HG03039 (cell line): ENCODE measurements around the gene KLHL35.
"Not testable (repeated sequence)": the region's sequence is repeated elsewhere in the genome, so short reads cannot be mapped to it uniquely, and the experiment has no call there.

ENCODE experiments used
- ATAC-seq: cut with Tn5 transposase; IDR thresholded peaks from one replicate; pipeline ENCODE4 v1.9.1; 2021; ENCODE audit warnings: mild to moderate bottlenecking, moderate library complexity; ENCODE audit not compliant: unreplicated experiment

KLHL35 gene

DNA sequence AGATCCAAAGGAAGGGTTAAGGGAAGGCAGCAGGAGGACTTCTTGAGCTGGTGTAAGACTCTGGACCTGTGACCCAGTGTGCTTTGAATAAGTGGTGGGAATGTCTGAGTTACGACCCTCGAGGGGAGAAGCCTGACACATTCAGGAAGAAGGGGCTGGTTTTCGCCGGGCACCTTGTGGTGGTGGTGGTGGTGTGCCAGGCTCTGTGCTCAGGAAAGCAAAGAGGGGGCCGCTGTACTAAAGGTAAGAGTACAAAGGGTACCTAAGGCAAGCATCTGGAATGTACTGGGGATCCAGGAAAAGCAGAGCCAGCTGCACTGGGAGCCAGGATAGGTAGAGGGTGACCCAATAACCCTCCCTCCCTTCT, 6.3 kb downstream of the KLHL35 start:
- no peak for ATAC-seq

DNA sequence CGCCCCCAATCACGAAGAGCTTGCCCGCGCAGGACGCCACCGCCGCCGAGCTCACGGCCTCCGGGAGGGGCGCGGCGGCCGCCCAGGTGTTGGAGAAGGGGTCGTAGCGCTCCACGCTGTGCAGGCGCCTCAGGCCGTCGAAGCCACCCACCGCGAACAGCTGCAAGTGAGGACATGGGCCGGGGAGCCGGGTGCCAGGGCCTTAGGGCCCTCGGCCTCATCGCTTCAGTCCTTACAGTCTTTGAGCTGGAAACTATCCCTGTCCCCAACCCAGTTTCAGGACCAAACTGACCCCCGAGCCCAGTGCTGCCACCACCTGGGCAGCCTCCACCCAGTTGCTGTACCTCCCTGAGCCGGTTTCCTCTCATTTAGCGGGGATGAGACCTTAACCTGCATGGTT, 7.6 kb downstream of the KLHL35 start:
- ATAC-seq, result no peak

GRCh38 chr11:75424396-75424795, 8.6 kb downstream of the KLHL35 start:
- ATAC-seq, result no peak

- no peak for ATAC-seq
These were observed 9.3 kb downstream of the KLHL35 start for GRCh38 chr11:75423721-75424120.

GRCh38 chr11:75422248-75423231, 10.5 kb downstream of the KLHL35 start:
- ATAC-seq, result no peak

GRCh38 chr11:75421902-75422247, 11.1 kb downstream of the KLHL35 start:
- no peak for ATAC-seq

GRCh38 chr11:75421035-75421602, 11.9 kb downstream of the KLHL35 start:
- no peak for ATAC-seq

- ATAC-seq, result no peak
These were observed 12.6 kb downstream of the KLHL35 start for GRCh38 chr11:75420224-75421034.

- no peak for ATAC-seq
These were observed 19.1 kb downstream of the KLHL35 start for GRCh38 chr11:75413864-75414263.

- not testable (repeated sequence) for ATAC-seq
These were observed 19.9 kb downstream of the KLHL35 start for GRCh38 chr11:75413146-75413545.

GRCh38 chr11:75409971-75410370, 23.0 kb downstream of the KLHL35 start:
- ATAC-seq, result not testable (repeated sequence)

- ATAC-seq, result no peak
These were observed 24.1 kb downstream of the KLHL35 start for GRCh38 chr11:75408957-75409219.

DNA sequence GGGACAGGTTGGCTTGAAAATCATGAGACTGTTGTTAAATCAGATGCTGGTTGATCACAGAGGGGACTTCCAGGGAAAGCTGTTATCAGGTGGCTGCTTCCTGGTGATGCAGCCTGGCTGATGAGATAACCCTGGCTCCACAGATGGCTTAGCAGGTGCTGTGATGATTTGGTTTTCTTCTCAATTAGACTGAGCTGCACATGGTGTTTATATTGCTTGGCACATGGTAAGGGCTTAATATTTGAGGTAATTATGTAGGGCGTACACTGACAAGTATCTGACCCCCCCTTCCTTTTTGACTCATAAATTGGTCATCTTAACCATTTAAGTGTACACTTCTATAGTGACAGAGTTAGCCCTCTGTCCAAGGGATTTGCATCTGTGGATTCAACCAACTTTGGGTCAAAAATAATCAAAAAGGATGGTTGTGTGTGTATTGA, 26.6 kb downstream of the KLHL35 start:
- ATAC-seq, result no peak

DNA sequence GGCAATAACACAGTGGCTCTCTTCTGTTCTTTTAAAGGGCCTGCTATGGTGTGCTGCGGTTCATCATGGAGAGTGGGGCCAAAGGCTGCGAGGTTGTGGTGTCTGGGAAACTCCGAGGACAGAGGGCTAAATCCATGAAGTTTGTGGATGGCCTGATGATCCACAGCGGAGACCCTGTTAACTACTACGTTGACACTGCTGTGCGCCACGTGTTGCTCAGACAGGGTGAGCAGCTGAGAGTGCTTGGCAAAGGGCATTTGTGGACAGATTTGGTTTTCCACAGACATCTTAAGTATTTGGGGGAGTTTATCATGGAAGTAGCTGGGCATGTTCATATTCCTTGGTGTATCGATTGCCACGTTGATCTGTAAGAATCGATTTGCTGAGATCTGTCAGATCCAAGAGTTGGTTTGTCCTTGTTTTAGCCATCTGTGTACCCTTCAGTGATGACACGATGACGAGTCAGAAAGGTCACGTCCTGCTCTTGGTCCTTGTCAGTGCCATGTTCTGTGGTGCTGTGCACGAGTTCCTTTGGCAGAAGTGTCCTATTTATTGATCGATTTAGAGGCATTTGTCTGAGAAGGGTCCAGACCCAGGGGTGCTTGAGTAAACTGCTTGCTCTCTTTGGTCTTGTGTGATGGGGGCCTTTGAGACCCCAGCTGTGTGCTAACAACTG, 28.9 kb downstream of the KLHL35 start:
- ATAC-seq, result no peak

GRCh38 chr11:75403037-75403436, 30.0 kb downstream of the KLHL35 start:
- no peak for ATAC-seq

- ATAC-seq, result no peak
These were observed 30.8 kb downstream of the KLHL35 start for GRCh38 chr11:75402002-75402773.

- no peak for ATAC-seq
These were observed 32.7 kb downstream of the KLHL35 start for GRCh38 chr11:75400146-75400865.

DNA sequence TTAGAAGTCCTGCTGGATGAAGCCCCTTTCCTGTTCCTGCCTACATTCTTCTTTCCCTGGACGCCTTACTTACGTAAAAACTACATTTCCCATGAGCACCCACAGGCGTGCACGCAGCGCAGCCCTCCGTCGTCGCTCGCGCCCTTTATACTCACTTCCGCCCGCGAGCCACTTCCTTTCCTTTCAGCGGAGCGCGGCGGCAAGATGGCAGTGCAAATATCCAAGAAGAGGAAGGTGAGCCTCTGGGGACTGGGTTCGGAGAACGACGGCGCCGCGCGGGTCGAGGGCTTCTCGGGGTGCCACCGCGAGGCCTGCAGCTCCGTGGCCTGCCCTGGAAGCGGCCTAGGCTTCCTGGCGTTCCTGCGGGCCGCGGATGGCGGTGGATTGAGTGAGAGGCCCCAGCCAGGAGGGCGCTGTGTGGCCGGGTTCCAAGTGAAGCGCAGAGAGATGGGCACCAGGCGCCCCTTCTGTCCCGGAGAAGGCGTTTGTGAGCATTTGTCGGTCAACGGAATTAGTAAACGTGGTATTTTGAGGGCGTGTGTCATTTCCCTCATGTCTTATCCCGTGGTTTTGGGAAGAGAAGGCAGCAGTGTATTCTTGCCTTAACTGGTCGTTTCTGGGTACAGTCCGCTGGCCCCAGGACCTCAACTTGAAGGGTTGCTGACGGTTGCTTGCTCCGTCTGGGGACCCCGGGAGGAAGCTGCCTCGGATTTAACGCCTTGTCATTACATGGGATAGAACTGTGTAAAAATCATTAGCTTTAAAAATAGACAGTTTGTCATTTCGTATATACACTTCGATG, 33.5 kb downstream of the KLHL35 start, which contains the start of gene RPS3:
Gene RPS3, plus strand, starts transcription at position 175 of the 802 bp plus-strand sequence. Its CDS starts 30 bp downstream, at position 205.
- peak; percentile 85 for ATAC-seq

- no peak for ATAC-seq
These were observed 34.1 kb downstream of the KLHL35 start for GRCh38 chr11:75398906-75399305.
